MM.1S (cell line): Measurements from ENCODE around the gene ADAM19.

Source experiments
- DNase-seq: peaks from one replicate; pipeline ENCODE4 v3.0.0-alpha.2; 2015
- H2AFZ ChIP-seq: fragments of 300-600 bp; sonication (generic); 2 replicates; pipeline ENCODE4 v1.6.0; 2016; ENCODE audit warnings: antibody characterized with exemption, low read length
- H3F3A ChIP-seq: fragments of 300-600 bp; sonication (generic); 2 replicates; pipeline ENCODE4 v1.6.1; 2016; ENCODE audit warnings: mild to moderate bottlenecking, antibody characterized with exemption, low read length, moderate library complexity, mixed read lengths; ENCODE audit not compliant: insufficient read depth
- H3K27ac ChIP-seq: fragments of 300-600 bp; sonication (generic); 2 replicates; pipeline ENCODE4 v1.5.1; 2016; ENCODE audit warnings: mild to moderate bottlenecking, low read length
- H3K27me3 ChIP-seq: fragments of 300-600 bp; sonication (generic); replicated peaks from 2 replicates; pipeline ENCODE4 v1.6.0; 2016; ENCODE audit warnings: low read length; ENCODE audit not compliant: insufficient read depth
- H3K36me3 ChIP-seq: fragments of 300-600 bp; sonication (generic); replicated peaks from 2 replicates; pipeline ENCODE4 v1.6.1; 2016; ENCODE audit warnings: mild to moderate bottlenecking, low read length, mixed read lengths; ENCODE audit not compliant: insufficient read depth
- H3K4me1 ChIP-seq: fragments of 300-600 bp; sonication (generic); 2 replicates; pipeline ENCODE4 v1.6.1; 2016; ENCODE audit warnings: low read length, mixed read lengths
- H3K4me2 ChIP-seq: fragments of 300-600 bp; sonication (generic); 2 replicates; pipeline ENCODE4 v1.6.0; 2016; ENCODE audit warnings: low read depth, low read length
- H3K4me3 ChIP-seq: fragments of 300-600 bp; sonication (generic); 2 replicates; pipeline ENCODE4 v1.5.1; 2016; ENCODE audit warnings: low read length, mixed read lengths
- H3K79me2 ChIP-seq: fragments of 300-600 bp; sonication (generic); 2 replicates; pipeline ENCODE4 v1.6.1; 2016; ENCODE audit warnings: mixed run types, low read length, mixed read lengths
- H3K9ac ChIP-seq: fragments of 300-600 bp; sonication (generic); 2 replicates; pipeline ENCODE4 v1.6.1; 2016; ENCODE audit warnings: low read length, mixed read lengths
- H3K9me2 ChIP-seq: fragments of 300-600 bp; sonication (generic); replicated peaks from 2 replicates; pipeline ENCODE4 v1.6.1; 2016; ENCODE audit warnings: mild to moderate bottlenecking, low read length, mixed read lengths; ENCODE audit not compliant: insufficient read depth
- H3K9me3 ChIP-seq: fragments of 300-600 bp; sonication (generic); replicated peaks from 2 replicates; pipeline ENCODE4 v1.6.1; 2016; ENCODE audit warnings: mild to moderate bottlenecking, low read length, mixed read lengths; ENCODE audit not compliant: insufficient read depth
- H4K20me1 ChIP-seq: fragments of 300-600 bp; sonication (generic); 2 replicates; pipeline ENCODE4 v1.6.1; 2016; ENCODE audit warnings: mild to moderate bottlenecking, low read length, moderate library complexity, mixed read lengths; ENCODE audit not compliant: insufficient read depth
- EZH2 ChIP-seq: fragments of 300-600 bp; sonication (generic); optimal IDR thresholded peaks from 2 replicates; pipeline ENCODE3; 2017; ENCODE audit warnings: low read depth, mild to moderate bottlenecking, antibody characterized with exemption, low read length, mixed read lengths
- EZH2phosphoT487 ChIP-seq: fragments of 300-600 bp; sonication (generic); IDR thresholded peaks from 2 replicates; pipeline ENCODE4 v1.6.1; 2018; ENCODE audit warnings: antibody characterized with exemption, low read length
- TF ChIP-seq, protein P1 (sequence below): fragments of 300-600 bp; sonication (generic); IDR thresholded peaks from 2 replicates; pipeline ENCODE4 v1.5.1; 2016; ENCODE audit warnings: antibody characterized with exemption, low read length, mixed read lengths

ADAM19 gene

DNA sequence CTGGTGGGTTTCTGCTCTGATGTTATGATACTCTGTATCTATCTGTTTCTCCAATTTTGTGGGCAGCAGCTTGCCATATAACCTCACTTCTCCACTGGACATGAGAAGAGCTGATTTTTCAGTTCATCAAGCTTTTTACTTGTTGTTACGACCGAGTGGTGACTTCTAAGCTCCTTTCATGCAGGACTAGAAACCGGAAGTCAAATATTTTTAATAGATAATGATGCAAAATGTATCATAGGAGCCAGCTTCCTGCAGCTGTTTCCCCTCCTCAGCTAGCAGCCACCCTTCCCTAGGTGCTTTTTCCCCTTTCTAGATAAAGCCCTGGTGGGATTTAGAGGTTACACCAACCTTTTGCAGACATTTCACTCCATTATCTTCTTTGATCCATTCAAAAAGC is 17.0 kb upstream of the ADAM19 start:
- Histone ChIP-seq H3K9me2 (no peaks in the 10 kb centered on the region), H4K20me1 (no peaks in the 10 kb centered on the region), H2AFZ (no peak overlapping the region), H3K79me2 (no peaks in the 10 kb centered on the region), H3K36me3 (no peaks in the 10 kb centered on the region), H3K27me3 (no peaks in the 10 kb centered on the region; the same call in 1 of the 2 replicates), H3K9ac (no peak overlapping the region), H3K4me2 (peak overlapping the region; percentile 41; the same call in 1 of the 2 replicates), H3K4me1 (peaks cover 26% of the 10 kb centered on the region), H3K4me3 (no peak overlapping the region), H3K9me3 (no peaks in the 10 kb centered on the region), H3K27ac (no peak overlapping the region), H3F3A (peaks cover 18% of the 10 kb centered on the region)
- DNase-seq = no peak
- TF ChIP-seq EZH2 (no peak), EZH2phosphoT487 (no peak)
- TF ChIP-seq, protein P1, sequence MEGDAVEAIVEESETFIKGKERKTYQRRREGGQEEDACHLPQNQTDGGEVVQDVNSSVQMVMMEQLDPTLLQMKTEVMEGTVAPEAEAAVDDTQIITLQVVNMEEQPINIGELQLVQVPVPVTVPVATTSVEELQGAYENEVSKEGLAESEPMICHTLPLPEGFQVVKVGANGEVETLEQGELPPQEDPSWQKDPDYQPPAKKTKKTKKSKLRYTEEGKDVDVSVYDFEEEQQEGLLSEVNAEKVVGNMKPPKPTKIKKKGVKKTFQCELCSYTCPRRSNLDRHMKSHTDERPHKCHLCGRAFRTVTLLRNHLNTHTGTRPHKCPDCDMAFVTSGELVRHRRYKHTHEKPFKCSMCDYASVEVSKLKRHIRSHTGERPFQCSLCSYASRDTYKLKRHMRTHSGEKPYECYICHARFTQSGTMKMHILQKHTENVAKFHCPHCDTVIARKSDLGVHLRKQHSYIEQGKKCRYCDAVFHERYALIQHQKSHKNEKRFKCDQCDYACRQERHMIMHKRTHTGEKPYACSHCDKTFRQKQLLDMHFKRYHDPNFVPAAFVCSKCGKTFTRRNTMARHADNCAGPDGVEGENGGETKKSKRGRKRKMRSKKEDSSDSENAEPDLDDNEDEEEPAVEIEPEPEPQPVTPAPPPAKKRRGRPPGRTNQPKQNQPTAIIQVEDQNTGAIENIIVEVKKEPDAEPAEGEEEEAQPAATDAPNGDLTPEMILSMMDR = no peak

DNA sequence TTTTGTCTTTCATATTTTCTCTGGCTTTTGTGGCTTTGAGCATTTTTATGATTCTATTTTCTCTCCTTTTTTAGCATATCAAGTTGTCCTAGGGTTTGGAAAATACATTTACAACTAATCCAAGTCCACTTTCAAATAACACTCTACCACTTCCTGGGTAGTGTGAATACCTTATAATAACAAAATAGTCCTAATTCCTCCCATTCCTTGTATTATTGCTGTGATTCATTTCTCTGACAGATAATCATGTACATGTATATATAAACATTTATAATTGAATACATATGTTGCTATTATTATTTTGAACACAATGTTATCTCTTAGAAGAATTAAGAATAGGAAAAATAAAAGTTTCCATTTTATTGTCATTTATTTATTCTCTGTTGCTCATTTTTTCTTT is 14.9 kb upstream of the ADAM19 start:
- no peaks in the 10 kb centered on the region for H3K79me2 ChIP-seq
- H3K4me2 ChIP-seq = no peak overlapping the region
- H3K9me3 ChIP-seq = no peaks in the 10 kb centered on the region
- no peak overlapping the region for H2AFZ ChIP-seq
- no peak for DNase-seq
- H3K36me3 ChIP-seq = no peaks in the 10 kb centered on the region
- H3K9me2 ChIP-seq = no peaks in the 10 kb centered on the region
- no peaks in the 10 kb centered on the region; the same call in 1 of the 2 replicates for H3K27me3 ChIP-seq
- no peak overlapping the region for H3K27ac ChIP-seq
- TF ChIP-seq EZH2 (no peak), EZH2phosphoT487 (no peak)
- TF ChIP-seq, protein P1 = no peak
- no peak overlapping the region for H3K9ac ChIP-seq
- no peak overlapping the region for H3K4me3 ChIP-seq
- H3K4me1 ChIP-seq = peaks cover 6% of the 10 kb centered on the region
- no peaks in the 10 kb centered on the region for H3F3A ChIP-seq
- H4K20me1 ChIP-seq = no peaks in the 10 kb centered on the region

DNA sequence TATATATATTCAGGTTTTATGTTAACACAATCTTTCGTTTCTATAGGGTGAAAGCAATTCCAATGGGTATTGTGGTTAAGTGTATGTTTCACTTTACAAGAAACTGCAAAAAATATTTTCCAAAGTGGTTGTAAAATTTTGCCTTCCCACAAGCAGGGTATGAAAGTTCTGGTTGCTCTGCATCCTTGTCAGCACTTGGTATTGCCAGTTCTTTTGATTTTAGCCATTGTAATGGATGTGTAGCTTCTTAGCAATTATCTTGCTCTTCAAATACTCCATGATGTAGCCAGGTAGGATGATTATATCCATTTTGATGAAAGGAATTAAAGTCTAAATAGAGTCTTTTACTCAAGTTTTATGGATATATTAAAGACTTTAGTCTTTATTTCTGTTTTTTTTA is 9.1 kb upstream of the ADAM19 start:
- no peaks in the 10 kb centered on the region for H3K4me1 ChIP-seq
- no peaks in the 10 kb centered on the region for H4K20me1 ChIP-seq
- TF ChIP-seq EZH2 (no peak), EZH2phosphoT487 (no peak)
- TF ChIP-seq, protein P1 = no peak
- no peaks in the 10 kb centered on the region for H3F3A ChIP-seq
- no peaks in the 10 kb centered on the region for H3K9me3 ChIP-seq
- no peaks in the 10 kb centered on the region for H3K9me2 ChIP-seq
- no peak overlapping the region for H3K9ac ChIP-seq
- H3K4me3 ChIP-seq = no peak overlapping the region
- H3K36me3 ChIP-seq = no peaks in the 10 kb centered on the region
- DNase-seq = no peak
- no peaks in the 10 kb centered on the region for H3K79me2 ChIP-seq
- no peaks in the 10 kb centered on the region for H3K27me3 ChIP-seq
- no peak overlapping the region for H2AFZ ChIP-seq
- H3K27ac ChIP-seq = no peak overlapping the region
- no peak overlapping the region for H3K4me2 ChIP-seq
